HK-2 (cell line): ENCODE data around the gene HOXD9.

Source experiments
- DNase-seq: peaks from one replicate; pipeline ENCODE4 v3.0.0-alpha.2; 2018; ENCODE audit not compliant: unreplicated experiment

HOXD9 gene

DNA sequence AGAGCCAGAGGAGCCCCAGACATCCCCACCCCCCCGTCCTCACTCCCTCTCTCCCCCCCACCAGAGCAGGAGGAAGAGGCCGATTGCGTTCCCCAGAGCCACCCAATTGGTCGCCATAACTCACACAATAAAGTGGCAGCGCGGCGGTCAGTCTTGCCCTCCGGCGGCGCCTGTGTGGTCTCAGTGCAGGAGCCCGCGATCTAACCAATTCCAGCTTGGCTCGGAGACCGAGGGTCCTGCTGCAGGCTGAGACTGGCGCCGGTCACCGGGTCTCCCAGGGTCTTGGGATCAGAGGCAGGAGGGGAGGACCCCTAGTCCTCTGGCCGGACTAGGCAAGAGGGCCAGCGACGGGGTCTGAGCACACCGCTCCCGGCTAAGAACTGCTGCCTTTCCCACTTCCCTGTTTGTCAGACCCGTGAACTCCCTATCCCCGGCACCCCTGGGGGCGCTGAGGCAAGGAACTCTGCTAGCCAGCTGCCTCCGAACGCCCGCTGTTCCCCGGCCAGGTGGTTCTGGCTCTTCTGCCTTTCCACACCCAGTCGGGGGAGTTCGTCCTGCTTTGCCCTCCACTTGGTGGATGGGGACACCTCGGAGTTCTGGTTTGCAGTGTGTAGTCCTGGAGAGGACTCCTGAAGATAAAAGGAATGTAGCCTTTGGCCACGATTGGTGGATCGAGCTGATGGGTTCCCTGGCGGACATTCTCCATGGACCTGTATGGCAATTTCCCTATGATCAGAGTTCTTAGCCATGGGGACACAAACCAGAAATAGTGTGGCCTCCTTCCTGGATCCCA, 24.0 kb upstream of the HOXD9 start:
- no peak for DNase-seq

- DNase-seq: no peak
These were observed 23.3 kb upstream of the HOXD9 start for GRCh38 chr2:176099159-176099727.

GRCh38 chr2:176099728-176100546, 22.6 kb upstream of the HOXD9 start, which contains the start of gene HOXD12:
TSS of gene HOXD12 (plus strand) at chr2:176099795. CDS start at chr2:176099802, 7 bp downstream.
- no peak for DNase-seq

- DNase-seq: no peak
These were observed 21.9 kb upstream of the HOXD9 start for GRCh38 chr2:176100547-176101140.

DNA sequence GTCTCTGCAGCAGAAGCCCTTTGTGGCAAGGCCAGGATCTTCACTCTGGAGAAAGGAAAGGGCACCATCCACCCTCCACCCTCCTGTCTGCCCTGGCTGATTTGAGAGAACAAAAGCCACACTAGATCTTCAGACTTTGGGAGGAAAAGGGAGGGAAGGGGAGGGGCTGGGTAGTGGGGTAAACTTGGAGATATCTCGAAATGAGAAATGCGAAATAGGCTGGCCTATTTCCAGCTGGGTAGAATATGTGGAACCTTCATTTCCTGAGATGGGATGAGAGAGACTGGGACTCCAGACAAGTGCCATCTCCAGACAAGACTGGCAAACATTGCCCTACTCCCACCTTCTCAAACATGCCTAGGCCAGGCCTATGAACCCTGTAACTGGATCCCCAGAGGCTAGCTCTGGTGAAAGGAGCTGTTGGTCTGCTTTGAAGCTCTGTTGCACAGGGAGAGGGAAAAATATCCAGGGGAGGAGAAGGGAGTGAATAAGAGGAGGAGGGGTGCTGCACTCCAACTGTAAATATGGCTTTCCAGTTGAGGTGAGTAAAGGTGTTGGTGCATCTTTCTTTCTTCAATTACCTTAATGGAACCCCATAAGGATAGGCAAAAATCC, 21.2 kb upstream of the HOXD9 start:
- no peak for DNase-seq

- no peak for DNase-seq
These were observed 20.7 kb upstream of the HOXD9 start for GRCh38 chr2:176101842-176102241.

DNA sequence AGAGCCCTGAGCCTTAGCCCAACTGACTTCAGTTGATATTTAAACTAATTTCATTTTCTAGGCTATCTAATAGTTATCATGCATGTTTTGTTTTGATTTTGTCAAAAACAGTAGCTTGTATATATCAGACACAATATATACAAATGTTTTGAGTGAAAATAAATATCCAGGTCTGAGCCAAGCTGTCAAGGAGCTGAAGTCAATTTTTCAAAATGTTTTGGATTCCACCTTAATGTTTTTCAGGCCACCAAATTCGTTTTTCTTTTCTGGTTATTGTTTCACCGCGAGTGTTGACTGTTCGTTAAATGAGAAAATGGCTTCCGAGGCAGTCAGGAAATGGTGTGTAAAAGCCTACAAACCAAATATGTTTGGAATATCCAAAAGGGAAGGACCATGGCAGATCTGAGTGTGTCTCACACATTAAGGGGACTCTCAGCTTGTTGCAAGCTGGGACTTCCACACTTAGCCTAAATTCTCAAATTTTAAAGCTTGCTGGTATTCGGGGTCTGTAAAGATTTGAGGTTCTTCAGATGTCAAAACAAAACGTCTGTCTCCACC, 20.1 kb upstream of the HOXD9 start:
- DNase-seq: no peak

- no peak for DNase-seq
These were observed 19.3 kb upstream of the HOXD9 start for GRCh38 chr2:176103194-176103593.

DNA sequence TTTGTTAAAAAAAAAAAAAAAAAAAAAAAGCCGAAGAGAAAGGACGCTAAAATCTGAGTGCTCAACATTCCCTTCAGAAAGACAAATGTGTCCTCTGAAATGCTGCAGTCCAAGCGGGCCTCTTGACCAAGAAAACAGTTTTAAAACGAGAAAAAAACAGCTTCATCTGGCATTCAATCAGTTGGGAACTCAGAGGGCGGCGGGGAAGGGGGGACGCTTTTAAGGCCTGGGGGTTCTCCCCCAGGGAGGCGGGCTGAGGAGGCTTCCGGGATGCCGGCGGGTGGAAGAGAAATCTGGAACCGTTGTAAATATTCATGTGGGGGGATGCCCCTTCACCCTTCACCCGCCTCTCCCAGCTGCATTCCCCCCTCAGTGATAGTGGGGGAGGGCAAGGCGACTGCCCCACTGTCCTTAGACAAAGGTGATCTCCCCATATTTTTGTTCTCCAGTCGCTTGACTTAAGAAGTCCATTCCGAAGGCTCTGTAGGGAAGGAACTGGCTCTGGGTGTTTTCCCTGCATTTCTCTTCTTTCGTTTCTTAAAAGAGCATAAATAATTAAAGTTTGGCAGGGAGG, 18.7 kb upstream of the HOXD9 start:
- DNase-seq: no peak

DNA sequence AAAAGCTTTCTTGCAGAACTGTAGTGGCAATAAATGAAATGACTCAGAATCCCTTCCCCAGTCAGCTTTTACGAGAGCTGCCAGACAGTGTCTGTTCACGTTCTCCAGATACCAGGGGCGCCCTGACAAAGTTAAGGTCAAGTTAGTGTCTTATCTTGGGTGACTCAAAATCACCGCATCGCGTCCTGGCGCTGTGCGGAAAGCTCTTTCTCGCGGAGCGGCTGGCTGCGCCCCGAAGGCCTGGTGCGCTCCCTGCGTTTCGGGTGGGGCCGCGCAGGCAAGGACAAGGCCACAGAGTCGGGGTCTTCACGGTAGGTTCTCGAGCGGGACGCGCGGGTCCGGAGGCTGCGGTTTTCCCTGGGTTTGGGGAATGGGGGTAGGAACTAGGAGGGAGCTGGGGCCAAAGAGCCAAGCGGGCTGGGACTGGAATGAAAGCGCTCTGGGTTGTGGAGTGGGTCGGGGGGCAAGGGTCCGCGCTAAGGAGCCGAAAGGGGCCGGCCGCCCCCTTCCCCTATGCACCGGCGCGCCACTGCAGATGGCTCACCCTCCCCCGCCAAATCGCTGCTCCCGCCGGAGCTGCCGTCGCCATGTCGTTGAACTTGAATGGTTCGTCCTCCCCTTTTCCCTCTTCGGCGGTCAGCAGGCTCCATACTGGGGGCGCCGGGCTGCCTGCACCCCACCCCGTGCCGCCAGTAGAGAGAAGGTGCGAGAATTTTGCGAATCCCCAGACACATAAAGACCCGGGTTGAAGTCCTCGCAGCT, 18.0 kb upstream of the HOXD9 start:
- DNase-seq: peak; percentile 61

DNA sequence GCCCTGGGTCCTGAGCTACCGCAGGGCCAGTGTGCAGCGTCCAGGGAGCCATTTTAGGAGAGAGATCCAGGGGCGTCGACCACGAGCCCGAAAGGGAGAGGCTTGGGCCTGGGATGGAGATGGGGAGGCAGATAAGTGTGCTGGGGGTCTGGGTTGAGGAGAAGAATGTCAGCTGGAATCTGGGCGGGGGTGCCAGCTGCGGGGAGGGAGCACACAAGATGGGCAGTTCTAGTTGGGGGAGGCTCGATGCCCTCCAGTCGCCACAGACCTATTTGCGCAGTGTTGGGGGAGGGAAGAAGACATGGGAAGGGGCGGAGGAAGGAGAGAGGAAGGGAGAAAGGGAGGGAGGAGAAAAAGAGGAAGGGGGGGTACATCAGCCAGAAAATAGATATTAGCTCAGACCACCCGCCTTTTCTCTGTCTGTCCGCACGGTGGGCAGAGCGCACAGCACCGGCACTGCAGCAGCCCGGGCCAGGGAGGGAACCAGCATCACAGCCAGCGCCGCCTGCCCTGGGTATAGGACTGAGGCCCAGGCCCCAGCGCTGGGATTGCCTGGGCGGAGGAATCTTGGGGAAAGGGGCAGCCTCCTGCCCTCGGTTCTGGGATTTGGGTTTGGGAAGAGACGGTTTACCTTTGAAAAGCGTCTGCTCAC, 17.3 kb upstream of the HOXD9 start:
- DNase-seq: peak; percentile 41

DNA sequence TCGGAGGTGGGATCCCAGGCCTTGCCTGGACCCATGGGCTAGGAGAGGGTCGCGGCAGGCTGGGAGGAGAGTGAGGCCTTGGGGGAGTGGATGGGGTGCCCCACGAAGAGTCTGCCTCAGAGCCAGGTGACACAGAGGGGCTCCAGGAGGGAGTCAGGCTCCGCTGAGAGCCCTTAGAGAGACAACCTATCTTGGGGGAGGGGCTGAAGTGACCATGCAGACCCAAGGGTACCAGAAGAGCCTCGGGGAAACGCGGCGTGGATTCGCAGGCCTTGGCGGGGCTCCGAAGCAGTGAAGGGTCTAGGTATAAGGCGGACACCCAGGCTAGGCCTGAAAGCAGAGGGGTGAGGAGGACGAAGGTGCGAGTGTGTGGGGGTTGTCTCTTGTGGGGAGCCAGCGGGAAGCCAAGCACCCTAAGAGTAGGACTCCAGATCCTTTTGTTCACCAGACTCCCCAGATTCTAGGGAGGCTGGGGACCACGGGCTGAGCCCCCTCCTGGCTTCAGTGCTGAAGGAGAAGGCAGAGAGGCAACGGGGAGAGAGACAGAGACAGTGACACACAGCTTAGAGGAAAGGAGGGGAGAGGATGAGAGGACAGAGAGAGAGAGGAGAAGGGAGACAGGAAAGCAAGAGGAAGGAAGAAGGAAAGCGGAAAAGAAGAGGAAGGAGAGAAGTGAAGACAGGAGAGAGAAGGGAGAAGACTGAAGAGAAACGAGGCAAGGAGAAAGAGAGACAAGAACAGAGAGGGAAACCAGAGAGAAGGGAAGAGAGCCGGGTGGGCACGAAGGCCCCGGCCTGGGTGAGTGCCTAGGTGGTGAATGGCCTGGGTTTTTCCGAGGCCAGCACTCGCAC, 16.6 kb upstream of the HOXD9 start:
- no peak for DNase-seq

DNA sequence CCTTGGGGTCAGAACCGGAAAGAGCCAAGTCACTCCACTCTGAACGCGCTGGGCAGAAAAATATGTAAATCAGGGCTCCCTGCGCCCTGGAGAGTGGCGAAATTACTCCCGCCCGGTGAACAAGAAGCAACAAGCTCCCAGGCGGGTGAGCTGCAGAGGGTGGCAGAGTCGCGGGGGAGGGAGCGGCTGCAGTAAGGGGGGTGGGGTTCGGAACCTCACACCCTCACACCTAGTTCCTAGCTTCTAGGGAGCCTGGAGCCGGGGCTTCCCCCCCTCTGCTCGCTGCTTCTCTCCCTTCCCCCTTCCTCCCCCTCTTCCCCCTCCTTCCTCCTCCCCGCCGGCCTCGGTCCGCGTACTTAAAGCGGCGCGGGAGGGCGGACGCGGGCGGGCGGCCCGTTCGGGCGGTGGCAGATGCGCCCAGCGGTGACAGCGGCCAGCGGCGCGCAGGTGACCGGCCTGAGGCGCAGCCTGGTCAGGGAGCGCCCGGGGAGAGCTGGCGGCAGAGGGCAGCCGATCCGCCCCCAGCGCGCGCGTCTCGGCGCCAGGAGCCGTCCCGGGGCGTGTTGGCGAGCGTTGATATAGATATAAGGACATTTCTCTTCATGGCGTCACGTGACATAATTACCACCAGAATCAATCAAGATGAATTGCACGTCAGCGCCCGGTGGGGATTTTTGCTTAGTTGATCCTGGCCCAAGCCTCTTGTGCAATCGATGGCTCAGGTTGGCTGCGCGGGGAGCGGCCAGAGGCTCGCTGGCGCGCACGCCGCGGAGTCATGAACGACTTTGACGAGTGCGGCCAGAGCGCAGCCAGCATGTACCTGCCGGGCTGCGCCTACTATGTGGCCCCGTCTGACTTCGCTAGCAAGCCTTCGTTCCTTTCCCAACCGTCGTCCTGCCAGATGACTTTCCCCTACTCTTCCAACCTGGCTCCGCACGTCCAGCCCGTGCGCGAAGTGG, 15.7 kb upstream of the HOXD9 start, which contains the start of gene HOXD11:
HOXD11 (plus strand) TSS at position 700 of the 959 bp plus-strand sequence; CDS start at position 776, 76 bp downstream.
- peak; percentile 62 for DNase-seq

- no peak for DNase-seq
These were observed 14.8 kb upstream of the HOXD9 start for GRCh38 chr2:176107731-176108181.

GRCh38 chr2:176109192-176109901, 13.2 kb upstream of the HOXD9 start:
- DNase-seq: no peak

GRCh38 chr2:176109946-176110345, 12.6 kb upstream of the HOXD9 start:
- no peak for DNase-seq
